Measurements from ENCODE around the gene TMEM267. TPM values are rescaled to one million over a fixed set of nuclear protein-coding genes. Genes with fewer than 3 reads are reported as not detected.

TMEM267 gene
- 12.9 and 19.6 TPM in 2 replicates for total RNA-seq

GRCh38 chr5:43483298-43484105 lies at the start of gene TMEM267:
TSS of gene TMEM267 (minus strand) at chr5:43483865. CDS start at chr5:43453969, 29,896 bp downstream.

GRCh38 chr5:43514816-43515677 lies 31.4 kb upstream of the TMEM267 start, which contains the start of gene C5orf34:
TSS of gene C5orf34 (minus strand) at chr5:43515148. CDS start at chr5:43509339, 5,809 bp downstream.

GRCh38 chr5:43412156-43412555 lies 71.5 kb downstream of the TMEM267 start, which contains the start of gene CCL28:
TSS of gene CCL28 (minus strand) at chr5:43412391. CDS start at chr5:43412316, 75 bp downstream.

Other genes with a start within 250 kb of the TMEM267 start
- 162 and 180 TPM in 2 replicates for gene HMGCS1, start 170.5 kb downstream of the TMEM267 start, total RNA-seq
- 0.71 and 0.86 TPM in 2 replicates for gene CCL28, start 71.5 kb downstream of the TMEM267 start, total RNA-seq
- gene C5orf34, start 31.3 kb upstream of the TMEM267 start, total RNA-seq = 3.7 and 8.5 TPM in 2 replicates
- gene PAIP1, start 73.2 kb upstream of the TMEM267 start, total RNA-seq = 61.1 and 85.8 TPM in 2 replicates
- gene NNT, start 119.3 kb upstream of the TMEM267 start, total RNA-seq = 30.3 and 34.0 TPM in 2 replicates

Data from myometrial cell (primary cell).